Esophagus squamous epithelium (tissue), 4 donors: Measurements from ENCODE around the gene GALNT17.

Source experiments
- POLR2A ChIP-seq, 4 donors: fragments of 450-650 bp; IDR thresholded peaks; one replicate each; pipeline ENCODE4 v1.6.1; 2017; ENCODE audit warnings: antibody characterized with exemption in 4 of 4, mild to moderate bottlenecking in 4 of 4, moderate library complexity in 3 of 4
- TF ChIP-seq, protein P1 (sequence below), 6 experiments: fragments of 450-650 bp in 4 of 6; fragments of 200-600 bp in 2 of 6; sonication (generic) in 2 of 6; IDR thresholded peaks; one replicate each; pipeline ENCODE4 v1.5.1; 2016 to 2019; ENCODE audit warnings: antibody characterized with exemption in 6 of 6, mild to moderate bottlenecking in 4 of 6, moderate library complexity in 4 of 6

- TF ChIP-seq, protein P1, sequence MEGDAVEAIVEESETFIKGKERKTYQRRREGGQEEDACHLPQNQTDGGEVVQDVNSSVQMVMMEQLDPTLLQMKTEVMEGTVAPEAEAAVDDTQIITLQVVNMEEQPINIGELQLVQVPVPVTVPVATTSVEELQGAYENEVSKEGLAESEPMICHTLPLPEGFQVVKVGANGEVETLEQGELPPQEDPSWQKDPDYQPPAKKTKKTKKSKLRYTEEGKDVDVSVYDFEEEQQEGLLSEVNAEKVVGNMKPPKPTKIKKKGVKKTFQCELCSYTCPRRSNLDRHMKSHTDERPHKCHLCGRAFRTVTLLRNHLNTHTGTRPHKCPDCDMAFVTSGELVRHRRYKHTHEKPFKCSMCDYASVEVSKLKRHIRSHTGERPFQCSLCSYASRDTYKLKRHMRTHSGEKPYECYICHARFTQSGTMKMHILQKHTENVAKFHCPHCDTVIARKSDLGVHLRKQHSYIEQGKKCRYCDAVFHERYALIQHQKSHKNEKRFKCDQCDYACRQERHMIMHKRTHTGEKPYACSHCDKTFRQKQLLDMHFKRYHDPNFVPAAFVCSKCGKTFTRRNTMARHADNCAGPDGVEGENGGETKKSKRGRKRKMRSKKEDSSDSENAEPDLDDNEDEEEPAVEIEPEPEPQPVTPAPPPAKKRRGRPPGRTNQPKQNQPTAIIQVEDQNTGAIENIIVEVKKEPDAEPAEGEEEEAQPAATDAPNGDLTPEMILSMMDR (IDR thresholded peaks at IDR 0.05) = no peak
- no peak for TF ChIP-seq POLR2A (IDR thresholded peaks at IDR 0.05)
Measured at GRCh38 chr7:71283802-71284201, 151.9 kb downstream of the GALNT17 start.
